ENCODE results near the gene RELCH.

Gene RELCH

DNA sequence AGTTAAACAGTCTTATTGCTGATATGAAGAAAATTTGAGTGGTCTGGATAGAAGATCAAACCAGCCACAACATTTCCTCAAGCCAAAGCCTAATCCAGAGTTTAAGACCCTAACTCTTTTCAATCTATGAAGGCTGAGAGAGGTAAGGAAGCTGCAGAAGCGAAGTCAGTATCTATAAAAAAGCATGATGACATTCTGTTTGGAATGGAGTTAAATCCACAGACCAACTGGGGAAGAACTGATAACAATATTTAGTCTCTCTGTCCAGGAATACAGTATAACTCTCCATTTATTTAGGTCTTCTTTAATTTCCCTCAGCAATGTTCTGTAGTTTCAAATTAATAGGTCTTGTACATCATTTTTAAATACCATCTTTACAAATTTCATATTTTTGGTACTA is 16.2 kb upstream of the RELCH start:
- DNase-seq: no peak
- Histone ChIP-seq H3K36me3 (replicated peaks) (no peaks in the 10 kb centered on the region), H3K4me3 (ENCODE audit: low read depth, low read length) (no peak overlapping the region), H3K27me3 (replicated peaks) (no peaks in the 10 kb centered on the region), H3K27ac (no peak overlapping the region)
- in situ Hi-C loops (cut with HindIII; ENCODE audit: low pct_ligation_motif_present, low sequenced_read_pairs): no loop called here
- TF ChIP-seq, protein P1, sequence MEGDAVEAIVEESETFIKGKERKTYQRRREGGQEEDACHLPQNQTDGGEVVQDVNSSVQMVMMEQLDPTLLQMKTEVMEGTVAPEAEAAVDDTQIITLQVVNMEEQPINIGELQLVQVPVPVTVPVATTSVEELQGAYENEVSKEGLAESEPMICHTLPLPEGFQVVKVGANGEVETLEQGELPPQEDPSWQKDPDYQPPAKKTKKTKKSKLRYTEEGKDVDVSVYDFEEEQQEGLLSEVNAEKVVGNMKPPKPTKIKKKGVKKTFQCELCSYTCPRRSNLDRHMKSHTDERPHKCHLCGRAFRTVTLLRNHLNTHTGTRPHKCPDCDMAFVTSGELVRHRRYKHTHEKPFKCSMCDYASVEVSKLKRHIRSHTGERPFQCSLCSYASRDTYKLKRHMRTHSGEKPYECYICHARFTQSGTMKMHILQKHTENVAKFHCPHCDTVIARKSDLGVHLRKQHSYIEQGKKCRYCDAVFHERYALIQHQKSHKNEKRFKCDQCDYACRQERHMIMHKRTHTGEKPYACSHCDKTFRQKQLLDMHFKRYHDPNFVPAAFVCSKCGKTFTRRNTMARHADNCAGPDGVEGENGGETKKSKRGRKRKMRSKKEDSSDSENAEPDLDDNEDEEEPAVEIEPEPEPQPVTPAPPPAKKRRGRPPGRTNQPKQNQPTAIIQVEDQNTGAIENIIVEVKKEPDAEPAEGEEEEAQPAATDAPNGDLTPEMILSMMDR (IDR thresholded peaks at IDR 0.05; ENCODE audit: low read depth, low read length, missing control alignments): no peak

DNA sequence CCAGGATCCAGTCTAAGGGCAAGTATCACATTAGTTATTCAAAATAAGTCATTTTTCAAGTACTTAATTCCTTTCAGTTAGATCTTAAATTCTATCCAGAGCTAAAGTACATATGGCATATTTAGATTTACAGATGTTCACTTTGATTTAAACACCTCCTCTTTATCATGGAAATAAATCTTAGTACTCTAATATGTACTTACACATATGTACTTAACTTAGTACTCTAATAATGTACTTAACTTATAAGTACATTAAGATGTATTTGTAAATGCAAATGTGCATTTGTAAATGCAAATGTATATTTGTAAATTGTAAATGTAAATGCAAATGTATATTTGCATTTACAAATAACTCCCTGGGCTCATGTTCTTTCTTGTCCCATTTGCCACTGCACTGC is 14.8 kb upstream of the RELCH start:
- in situ Hi-C loops (cut with HindIII; ENCODE audit: low pct_ligation_motif_present, low sequenced_read_pairs): no loop called here
- Histone ChIP-seq H3K27me3 (replicated peaks) (no peaks in the 10 kb centered on the region), H3K36me3 (replicated peaks) (no peaks in the 10 kb centered on the region), H3K4me3 (ENCODE audit: low read depth, low read length) (no peak overlapping the region), H3K27ac (no peak overlapping the region)
- no peak for DNase-seq
- TF ChIP-seq, protein P1 (IDR thresholded peaks at IDR 0.05; ENCODE audit: low read depth, low read length, missing control alignments): no peak

DNA sequence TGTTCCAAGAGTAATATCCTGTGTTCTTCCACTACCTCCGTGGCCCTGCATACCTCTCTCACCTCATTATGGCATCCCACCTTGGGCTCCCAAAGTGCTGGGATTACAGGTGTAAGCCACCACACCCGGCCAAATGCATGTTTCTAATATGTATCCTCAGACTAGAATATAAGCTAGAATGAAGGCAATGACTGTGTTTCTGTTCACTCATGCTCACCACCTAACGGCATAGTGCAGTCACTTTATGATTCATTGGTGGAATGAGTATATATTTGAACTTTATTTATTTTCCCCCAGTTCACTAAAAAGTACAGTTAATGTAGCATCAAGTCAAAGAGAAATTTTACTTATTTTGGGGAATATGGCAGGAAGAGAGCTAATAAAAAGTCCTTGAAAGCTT is 11.5 kb upstream of the RELCH start:
- Histone ChIP-seq H3K36me3 (replicated peaks) (no peaks in the 10 kb centered on the region), H3K27me3 (replicated peaks) (no peaks in the 10 kb centered on the region), H3K4me3 (ENCODE audit: low read depth, low read length) (no peak overlapping the region), H3K27ac (no peak overlapping the region)
- no peak for DNase-seq
- TF ChIP-seq, protein P1 (IDR thresholded peaks at IDR 0.05; ENCODE audit: low read depth, low read length, missing control alignments): no peak
- in situ Hi-C loops (cut with HindIII; ENCODE audit: low pct_ligation_motif_present, low sequenced_read_pairs): no loop called here

DNA sequence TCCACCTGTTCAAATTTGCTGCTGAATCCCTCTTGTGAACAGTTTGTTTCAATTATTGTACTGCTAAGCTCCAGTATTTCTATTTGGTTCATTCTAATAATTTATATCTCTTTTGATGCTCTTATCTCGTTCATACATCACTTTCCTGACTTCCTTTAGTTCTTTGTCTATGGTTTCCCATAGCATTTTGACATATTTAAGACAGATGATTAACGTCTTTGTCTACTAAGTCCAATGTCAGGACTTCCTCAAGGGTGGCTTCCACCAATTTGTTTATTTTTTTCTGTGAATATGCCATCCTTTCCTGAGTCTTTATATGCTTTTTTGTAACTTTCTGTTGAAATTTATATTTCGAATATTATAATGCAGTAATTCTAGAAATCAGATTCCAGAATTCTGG is 9.8 kb upstream of the RELCH start:
- in situ Hi-C loops (cut with HindIII; ENCODE audit: low pct_ligation_motif_present, low sequenced_read_pairs): no loop called here
- Histone ChIP-seq H3K27me3 (replicated peaks) (no peaks in the 10 kb centered on the region), H3K4me3 (ENCODE audit: low read depth, low read length) (no peak overlapping the region), H3K27ac (no peak overlapping the region), H3K36me3 (replicated peaks) (no peaks in the 10 kb centered on the region)
- TF ChIP-seq, protein P1 (IDR thresholded peaks at IDR 0.05; ENCODE audit: low read depth, low read length, missing control alignments): no peak
- DNase-seq: no peak

DNA sequence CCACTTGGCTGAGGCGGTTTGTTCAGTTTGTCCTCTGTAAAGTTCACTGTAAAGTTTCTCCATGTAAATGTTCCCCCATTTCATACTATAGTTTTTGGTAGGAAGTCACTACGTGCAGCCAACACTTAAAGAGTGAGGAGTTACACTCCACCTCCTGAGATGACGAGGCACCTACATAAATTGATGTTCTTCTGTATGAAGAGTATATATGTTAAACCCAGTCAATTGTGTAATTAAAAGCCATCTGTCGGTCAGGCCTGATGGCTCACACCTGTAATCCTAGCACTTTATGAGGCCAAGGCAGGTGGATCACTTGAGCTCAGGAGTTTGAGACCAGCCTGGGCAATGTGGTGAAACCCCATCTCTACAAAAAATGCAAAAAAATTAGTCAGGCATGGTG is 7.8 kb upstream of the RELCH start:
- Histone ChIP-seq H3K27ac (no peak overlapping the region), H3K36me3 (replicated peaks) (no peaks in the 10 kb centered on the region), H3K27me3 (replicated peaks) (no peaks in the 10 kb centered on the region), H3K4me3 (ENCODE audit: low read depth, low read length) (no peak overlapping the region)
- TF ChIP-seq, protein P1 (IDR thresholded peaks at IDR 0.05; ENCODE audit: low read depth, low read length, missing control alignments): no peak
- no peak for DNase-seq
- in situ Hi-C loops (cut with HindIII; ENCODE audit: low pct_ligation_motif_present, low sequenced_read_pairs): no loop called here

DNA sequence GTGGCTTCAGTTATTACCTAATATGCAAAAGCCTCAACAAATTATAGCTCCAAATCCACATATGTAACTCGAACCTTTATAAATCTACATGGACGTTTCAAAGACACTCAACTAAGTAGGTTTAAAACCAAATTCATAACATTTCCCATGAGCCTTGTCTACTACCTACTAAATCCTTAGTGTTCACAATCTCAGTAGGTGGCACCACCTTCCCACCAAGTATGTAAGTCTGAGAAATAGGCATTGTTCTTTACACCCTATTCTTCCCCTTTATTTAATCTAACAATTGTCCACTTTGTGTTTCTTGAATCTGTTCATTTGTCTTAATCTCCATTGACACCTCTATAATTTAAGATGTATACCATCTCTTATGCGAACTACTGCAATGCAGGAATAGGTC is 4.8 kb upstream of the RELCH start:
- Histone ChIP-seq H3K27ac (no peak overlapping the region), H3K27me3 (replicated peaks) (no peaks in the 10 kb centered on the region), H3K4me3 (ENCODE audit: low read depth, low read length) (no peak overlapping the region), H3K36me3 (replicated peaks) (no peaks in the 10 kb centered on the region)
- TF ChIP-seq, protein P1 (IDR thresholded peaks at IDR 0.05; ENCODE audit: low read depth, low read length, missing control alignments): no peak
- in situ Hi-C loops (cut with HindIII; ENCODE audit: low pct_ligation_motif_present, low sequenced_read_pairs): no loop called here
- no peak for DNase-seq

Data from brain microvascular endothelial cell (primary cell).